ENCODE measurements around the gene PTPN5.

DNA sequence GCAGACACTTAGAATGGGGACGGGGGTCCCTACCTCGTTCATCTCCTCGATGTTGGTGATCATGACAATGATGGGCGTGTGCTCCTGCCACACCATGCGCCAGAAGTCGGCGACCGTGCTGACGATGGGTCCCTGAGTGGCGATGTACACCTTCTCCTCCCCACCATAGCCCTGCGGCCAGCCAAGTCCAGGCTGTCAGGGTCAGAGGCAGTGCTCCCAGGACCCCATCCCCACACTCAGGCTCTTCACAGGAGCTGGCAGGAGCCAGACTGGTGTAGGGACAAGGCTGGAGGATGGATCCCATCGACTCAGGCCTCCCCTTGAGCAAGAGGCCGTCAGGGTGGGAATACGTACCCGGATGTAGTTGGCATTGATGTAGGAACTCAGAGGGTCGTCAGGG is 58.4 kb downstream of the PTPN5 start:
- TF ChIP-seq, protein P1, sequence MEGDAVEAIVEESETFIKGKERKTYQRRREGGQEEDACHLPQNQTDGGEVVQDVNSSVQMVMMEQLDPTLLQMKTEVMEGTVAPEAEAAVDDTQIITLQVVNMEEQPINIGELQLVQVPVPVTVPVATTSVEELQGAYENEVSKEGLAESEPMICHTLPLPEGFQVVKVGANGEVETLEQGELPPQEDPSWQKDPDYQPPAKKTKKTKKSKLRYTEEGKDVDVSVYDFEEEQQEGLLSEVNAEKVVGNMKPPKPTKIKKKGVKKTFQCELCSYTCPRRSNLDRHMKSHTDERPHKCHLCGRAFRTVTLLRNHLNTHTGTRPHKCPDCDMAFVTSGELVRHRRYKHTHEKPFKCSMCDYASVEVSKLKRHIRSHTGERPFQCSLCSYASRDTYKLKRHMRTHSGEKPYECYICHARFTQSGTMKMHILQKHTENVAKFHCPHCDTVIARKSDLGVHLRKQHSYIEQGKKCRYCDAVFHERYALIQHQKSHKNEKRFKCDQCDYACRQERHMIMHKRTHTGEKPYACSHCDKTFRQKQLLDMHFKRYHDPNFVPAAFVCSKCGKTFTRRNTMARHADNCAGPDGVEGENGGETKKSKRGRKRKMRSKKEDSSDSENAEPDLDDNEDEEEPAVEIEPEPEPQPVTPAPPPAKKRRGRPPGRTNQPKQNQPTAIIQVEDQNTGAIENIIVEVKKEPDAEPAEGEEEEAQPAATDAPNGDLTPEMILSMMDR (conservative IDR thresholded peaks at IDR 0.05; ENCODE audit: low read length): no peak
- no peak for TF ChIP-seq EZH2phosphoT487 (IDR thresholded peaks at IDR 0.05; ENCODE audit: borderline replicate concordance, low read depth, low read length)
